ENCODE results near the gene DTNA. TPM values are rescaled to one million over a fixed set of nuclear protein-coding genes. Genes with fewer than 3 reads are reported as not detected.

Gene DTNA
- total RNA-seq, 1 experiment from 2014 or later = 9.6 TPM

GRCh38 chr18:34938090-34938489 lies 228.0 kb downstream of the DTNA start:
- no peaks in the 10 kb centered on the region for H3K4me1 ChIP-seq (ENCODE audit: control insufficient read depth in 1 of 2, insufficient read depth in 2 of 2, low read length in 2 of 2)
- no peaks in the 10 kb centered on the region for H3K9me2 ChIP-seq (ENCODE audit: insufficient read depth)
- ChIA-PET POLR2A (no interaction called here), CTCF (no interaction called here), RAD21 (ENCODE audit: low non-redundant PET in 1 of 2, low total read pairs in 2 of 2, uncharacterized antibody in 2 of 2, unreplicated experiment in 2 of 2) (no interaction called here)
- H3K4me2 ChIP-seq (ENCODE audit: low read length) = no peak overlapping the region
- no peak for DNase-seq (ENCODE audit: low read depth, low spot score)
- H3K9ac ChIP-seq (ENCODE audit: low read length) = no peak overlapping the region
- no peak for ATAC-seq
- H3K4me3 ChIP-seq (replicated peaks in 1 of 2; ENCODE audit: low read depth in 1 of 2, low read length in 2 of 2) = no peak overlapping the region
- no peaks in the 10 kb centered on the region for H3K9me3 ChIP-seq (ENCODE audit: control insufficient read depth in 1 of 2, insufficient read depth in 1 of 2, low read depth in 1 of 2, low read length in 2 of 2)
- H3K79me2 ChIP-seq (ENCODE audit: insufficient read depth, low read length) = no peaks in the 10 kb centered on the region
- H3K27ac ChIP-seq (ENCODE audit: low read depth, low read length) = no peak overlapping the region
- intact Hi-C loops (cut with micrococcal nuclease) = no loop called here
- H4K20me1 ChIP-seq (ENCODE audit: insufficient read depth) = no peaks in the 10 kb centered on the region
- H2AFZ ChIP-seq (ENCODE audit: low read depth, low read length, poor library complexity, severe bottlenecking) = no peak overlapping the region
- H3K36me3 ChIP-seq (ENCODE audit: control insufficient read depth in 1 of 2, insufficient read depth in 2 of 2, low read length in 2 of 2) = no peaks in the 10 kb centered on the region
- TF ChIP-seq TCF7L2 (IDR thresholded peaks at IDR 0.05; ENCODE audit: borderline replicate concordance, extremely low read depth, insufficient read depth, insufficient read length) = no peak
- TF ChIP-seq EZH2 (IDR thresholded peaks at IDR 0.05) = no peak
- no peaks in the 10 kb centered on the region for H3K27me3 ChIP-seq (ENCODE audit: insufficient read depth, low read length)
- no TSS peak for BruUV-seq (replicated peaks)

All from HCT116 (cell line).